GM21723 (cell line): Measurements from ENCODE around the gene SERTAD2.

Experiments used
- ATAC-seq: cut with Tn5 transposase; IDR thresholded peaks from one replicate; pipeline ENCODE4 v1.9.1; 2021; ENCODE audit warnings: mild to moderate bottlenecking, moderate library complexity; ENCODE audit not compliant: unreplicated experiment

Gene SERTAD2

DNA sequence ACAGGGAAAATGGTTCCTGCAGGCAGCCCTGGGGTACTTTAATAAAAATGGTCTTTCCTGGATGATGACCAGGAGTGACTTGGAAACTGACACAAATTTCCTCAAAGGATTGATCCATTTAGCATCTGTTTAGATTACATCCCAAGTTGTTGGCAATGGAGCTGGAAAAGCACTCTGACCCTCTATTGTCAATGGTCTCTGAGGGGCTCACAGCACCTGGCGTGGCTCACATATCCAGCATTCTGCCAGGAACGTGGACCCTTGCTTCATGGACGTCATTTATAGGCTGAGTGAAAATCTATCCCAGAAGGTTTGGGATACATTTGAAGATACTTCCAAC lies 43.8 kb downstream of the SERTAD2 start:
- no peak for ATAC-seq

DNA sequence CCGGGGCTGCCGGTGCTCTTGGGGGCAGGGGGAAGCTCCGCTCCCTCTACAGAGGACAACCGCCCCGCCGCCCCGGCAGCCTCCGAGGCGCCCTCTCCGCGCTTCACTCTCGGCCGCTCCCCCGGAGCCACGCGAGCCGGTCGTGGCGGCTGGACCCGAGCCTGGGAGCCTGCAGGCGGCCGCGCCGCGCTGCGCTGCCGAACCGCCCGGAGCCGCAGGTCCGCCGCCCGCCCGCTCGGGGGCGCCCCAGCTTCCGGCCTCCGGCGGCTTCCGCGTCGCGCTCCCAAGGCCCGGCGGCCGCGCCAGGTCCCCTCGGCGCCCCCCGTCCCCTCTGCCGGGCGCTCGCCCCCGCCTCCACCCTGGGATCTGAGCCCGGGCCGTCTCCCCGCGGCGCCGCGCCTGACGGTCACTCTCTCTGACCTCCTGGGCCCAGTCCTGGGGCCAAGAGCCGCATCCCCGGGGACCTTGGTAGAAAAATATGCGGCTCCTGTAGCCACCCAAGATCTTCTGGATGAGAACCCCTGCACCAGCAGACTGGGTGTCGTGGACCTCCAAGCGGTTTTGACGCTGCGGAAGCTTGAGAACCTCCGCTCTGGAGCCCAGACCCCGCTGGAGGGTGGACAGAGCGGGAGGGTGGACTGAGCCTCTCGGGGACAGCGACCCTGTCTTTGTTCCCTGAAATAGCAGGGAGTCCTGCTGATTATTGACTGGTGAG lies 44.3 kb downstream of the SERTAD2 start:
- peak; percentile 43 for ATAC-seq

DNA sequence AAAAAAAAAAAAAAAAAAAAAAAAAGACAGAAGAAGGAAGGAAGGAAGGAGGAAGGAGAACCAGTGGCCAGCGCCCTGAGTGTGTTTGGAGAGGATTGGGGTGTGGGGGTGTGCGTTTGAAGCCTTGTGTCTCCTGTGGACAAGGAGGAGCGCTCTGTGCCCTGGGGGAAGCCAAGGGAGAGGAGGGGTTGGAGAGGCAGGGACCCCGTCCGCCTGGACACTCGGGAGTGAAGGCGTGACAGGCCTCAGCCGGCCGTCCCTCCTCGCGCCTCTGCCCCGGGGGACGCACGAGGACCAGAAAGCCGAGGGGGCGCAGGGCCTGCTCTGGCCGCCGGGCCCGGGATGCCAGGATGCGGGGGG lies 44.9 kb downstream of the SERTAD2 start:
- ATAC-seq = peak; percentile 9

DNA sequence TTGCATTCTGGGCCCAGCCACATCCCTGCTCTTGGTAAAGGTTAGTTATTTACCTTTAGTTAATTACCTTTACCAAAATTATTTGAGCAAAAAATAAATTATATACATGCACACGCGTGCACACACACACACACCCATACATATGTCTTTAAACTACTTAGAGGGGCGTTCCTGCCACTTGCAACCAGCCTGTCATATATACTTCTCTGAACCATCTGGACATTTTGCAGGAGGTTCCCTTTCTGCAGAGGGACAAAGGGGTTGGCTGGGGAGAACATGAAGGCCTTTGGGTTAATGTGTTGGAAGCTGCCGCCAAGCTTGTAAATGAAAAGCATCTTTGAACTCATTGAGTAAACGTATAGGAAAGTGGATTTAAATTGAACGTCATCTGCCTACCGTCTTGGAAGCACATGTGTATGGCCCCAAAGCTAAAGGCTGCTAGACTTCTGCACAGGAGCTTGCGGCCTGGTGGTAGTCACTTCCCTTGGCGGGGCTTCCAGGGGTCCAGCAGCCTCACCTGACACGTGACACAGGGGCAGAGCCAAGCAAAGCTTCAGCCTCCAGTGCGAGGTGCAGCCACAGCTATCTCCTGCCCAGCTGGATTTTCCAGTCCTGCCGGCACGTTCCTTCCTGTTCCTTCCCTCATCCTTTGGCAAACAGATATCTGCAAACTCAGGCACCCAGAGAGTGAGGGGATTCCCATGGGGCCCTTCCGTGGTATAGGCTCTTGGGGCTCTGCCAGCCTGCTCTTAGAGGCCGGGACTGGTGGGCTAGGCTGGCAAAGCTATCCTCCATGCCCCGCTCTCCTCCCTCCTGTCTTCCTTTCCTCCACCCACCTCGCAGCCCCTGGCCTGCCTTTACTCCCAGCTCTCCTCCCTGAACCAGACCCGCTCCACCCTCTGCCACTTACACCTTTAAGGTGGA lies 46.1 kb downstream of the SERTAD2 start:
- ATAC-seq = no peak

DNA sequence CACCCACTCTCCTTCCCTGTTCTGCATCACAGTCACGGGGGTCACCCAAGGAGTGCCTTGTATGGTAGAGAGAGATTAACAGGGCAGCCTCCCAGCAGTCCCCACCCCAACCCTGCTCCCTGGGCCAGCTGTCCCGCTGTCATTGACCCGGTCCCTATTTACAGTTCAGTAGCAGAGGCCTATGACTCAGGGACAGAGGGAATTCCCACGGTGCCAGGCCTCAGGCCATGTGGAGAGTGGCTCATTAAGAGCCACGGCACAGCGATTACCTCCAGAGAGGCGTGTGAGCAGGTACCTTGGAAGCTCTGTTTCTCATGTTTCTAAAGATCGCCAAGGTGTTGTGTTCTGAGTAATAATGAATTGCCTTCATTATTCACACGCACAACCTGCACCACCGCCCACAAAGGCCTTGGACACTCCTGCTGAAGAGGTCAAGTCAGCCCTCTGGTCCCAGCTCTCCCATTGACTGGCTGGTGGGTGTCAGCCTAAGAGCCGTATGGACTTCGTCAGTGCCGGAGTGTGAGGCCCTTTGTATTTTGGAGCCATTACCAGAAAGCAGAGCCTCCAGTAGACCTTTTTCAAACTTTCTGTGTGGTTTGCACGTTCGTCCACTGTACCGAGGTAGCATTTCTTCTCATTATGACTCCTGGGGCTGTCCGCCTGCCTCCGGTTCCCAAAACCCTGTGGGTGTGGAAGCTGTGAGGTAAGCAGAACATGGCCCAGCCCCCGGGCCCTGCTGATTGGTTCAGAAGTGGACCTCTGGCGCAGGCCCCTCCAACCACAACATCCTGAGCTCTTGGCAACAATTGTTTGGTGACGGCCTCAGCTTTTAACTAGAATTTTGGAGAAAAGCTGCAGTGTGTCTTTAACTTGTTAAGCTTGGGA lies 47.0 kb downstream of the SERTAD2 start:
- ATAC-seq = peak; percentile 87

DNA sequence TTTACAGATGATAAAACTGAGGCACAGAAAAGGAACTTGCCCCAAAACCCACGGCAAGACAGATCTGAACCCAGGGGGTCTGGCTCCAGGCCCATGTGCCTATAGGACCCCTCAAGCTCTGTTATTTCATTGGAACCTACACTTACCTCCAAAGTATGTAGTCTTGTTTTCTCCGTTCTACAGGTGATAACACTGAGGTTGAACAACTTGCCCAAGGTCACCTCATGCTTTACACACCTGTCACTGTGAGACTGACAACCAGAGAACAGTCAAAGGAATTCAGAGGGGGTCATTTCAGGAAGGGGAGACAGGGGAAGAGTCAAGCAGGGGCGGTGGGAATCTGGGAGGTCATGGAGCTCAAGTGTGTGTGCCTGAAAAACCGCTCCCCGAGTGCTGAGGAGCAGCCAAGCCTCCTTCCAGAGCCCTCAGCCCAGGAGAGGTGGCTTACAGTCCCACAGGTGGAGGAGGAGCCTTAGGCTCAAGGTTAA lies 47.7 kb downstream of the SERTAD2 start:
- no peak for ATAC-seq

DNA sequence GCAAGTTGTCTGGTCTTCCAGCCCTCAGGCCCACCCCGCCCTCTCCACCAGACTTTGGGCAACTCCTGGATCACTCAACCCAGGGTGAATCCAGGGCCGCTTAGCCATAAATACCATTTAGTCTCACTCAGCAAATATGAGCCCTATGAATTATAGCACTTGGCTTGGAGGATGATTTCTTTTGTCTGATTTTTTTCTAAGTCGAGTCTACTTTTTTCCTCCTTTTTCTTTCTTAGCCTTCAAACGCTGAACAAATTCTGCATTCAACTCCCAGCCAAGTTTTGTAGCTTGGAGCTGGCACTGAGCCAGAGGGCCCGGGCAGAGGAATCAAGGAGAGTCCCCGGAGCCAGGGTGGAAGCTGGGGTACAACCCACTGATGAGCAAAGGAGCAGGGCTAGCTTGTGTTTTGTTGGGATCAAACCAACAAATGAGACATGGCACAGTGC lies 48.7 kb downstream of the SERTAD2 start:
- no peak for ATAC-seq

DNA sequence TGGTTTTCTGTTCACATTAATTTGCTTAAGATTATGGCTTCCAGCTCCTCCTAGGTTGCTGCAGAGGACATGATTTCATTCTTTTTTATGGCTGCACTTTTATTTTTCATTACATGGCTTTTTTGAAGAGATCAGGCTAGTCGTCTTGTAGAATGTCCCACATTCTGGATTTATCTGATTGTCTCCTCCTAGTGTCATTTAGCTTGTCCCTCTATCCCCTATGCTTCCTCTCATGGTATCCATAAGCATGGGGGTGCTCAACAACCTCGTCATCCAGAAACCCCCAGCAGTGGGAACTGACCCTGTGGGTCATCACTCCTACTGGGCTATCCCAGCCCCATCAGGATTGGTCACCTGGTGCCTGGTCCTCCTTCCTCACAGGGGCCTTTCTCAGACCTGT lies 49.6 kb downstream of the SERTAD2 start:
- no peak for ATAC-seq

DNA sequence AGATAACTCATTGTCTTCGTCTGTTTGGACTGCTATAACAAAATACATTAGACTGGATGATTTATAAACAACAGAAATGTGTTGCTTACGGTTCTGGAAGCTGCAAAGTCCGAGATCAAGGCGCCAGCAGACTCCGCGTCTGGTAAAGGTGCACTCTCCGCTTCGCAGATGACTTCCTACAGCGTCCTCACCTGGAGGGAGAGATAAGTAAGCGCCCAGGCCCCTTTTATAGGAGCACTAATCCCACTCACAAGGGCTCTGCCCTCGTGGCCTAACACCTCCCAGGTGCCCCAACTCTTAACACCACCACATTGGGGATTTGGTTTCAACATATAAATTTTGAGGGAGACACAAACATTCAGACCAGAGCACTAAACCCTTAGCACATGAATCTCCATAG lies 51.3 kb downstream of the SERTAD2 start:
- no peak for ATAC-seq

DNA sequence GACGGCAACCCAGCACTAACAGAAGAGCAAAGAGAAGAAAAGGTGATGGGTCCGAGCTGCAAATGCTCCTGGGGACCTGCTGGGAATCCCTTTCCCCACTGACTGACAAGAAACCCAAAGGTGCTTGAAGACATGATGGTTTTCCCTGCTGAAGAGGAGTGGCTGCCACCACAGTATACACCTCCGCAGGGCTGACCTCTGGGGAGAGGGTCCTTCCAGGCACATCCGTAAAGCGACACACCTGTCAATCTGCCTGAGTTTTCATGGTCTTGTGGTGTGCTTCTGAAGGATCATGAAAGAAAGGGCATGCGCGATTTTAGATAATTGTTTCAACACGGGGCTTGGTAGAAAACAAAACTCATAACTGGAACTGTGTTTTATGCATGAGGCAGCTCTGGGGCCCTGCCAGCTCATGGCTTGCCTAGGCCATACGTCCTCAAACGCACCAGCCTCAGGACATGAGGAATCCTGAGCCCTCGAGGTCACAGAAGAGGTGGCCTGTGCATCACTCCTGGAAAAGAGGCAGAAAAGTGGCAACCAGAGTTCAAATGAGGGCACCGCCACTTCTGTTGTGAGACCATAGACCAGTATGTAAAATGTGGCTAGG lies 51.8 kb downstream of the SERTAD2 start:
- no peak for ATAC-seq

DNA sequence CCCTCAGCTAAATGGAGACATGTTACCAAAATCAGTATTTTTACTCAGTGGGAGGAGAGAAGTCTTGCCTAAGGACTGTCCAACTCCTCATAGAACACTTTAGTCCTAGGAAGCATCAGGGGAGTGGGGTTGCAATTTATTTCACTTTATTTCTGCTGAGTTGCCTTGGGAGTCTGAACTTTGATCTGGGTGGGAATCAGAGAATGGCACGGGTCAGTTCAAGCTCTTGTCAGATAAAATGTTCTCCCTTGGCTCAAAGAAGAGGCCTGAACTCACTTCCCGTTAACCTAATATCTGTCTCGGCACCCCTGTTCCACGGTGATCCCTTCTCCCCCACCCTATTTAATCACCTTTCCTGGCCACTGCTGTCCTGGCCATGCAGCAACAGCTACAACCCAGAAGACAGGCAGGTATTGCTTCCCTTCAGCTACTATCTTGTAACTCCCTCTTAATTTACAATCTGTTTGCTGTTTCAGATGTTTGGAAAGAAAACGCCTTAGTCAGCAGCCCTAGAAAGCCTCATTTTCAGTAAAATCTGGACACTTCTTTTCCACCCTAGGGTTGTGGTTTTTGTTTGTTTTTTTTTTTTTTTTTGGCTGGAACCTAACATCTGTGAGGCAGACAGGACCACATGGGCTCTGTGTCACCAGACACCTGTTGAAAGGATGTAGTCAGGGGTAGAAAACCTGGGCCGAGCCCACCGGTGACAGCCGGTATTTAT lies 52.5 kb downstream of the SERTAD2 start:
- no peak for ATAC-seq

DNA sequence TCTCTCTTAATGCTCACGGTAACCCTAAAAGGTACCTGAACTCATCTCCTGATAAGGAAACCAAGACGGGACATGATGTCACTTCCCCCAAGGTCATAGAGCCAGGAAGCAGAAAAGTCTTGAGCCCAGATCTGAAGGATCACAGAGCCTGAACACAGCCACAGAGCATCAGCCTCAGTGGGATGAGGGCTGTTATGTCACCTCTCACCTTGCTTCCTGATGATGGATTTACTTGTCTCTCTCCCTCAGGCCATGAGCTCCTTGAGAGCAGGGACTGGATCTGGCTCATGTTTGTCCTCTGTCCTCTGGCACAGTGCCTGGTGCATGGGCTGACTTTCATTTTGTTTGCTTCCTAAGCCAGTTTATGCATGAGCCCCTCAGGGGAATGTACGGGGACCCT lies 54.2 kb downstream of the SERTAD2 start:
- no peak for ATAC-seq

DNA sequence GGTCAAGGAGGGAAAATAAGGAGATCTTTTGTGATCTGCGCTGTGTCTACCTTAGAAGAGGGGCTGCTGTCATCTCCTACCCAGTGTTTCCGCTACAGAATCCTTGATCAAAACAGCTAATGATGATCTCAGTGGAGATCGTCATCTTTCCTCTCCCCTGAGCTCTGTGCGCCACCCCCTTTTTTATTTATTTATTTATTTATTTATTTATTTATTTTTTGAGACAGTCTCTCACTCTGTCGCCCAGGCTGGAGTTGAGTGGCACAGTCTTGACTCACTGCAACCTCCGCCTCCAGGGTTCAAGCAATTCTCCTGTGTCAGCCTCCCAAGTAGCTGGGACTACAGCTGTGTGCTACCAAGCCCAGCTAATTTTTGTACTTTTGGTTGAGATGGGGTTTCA lies 55.5 kb downstream of the SERTAD2 start:
- ATAC-seq = no peak

DNA sequence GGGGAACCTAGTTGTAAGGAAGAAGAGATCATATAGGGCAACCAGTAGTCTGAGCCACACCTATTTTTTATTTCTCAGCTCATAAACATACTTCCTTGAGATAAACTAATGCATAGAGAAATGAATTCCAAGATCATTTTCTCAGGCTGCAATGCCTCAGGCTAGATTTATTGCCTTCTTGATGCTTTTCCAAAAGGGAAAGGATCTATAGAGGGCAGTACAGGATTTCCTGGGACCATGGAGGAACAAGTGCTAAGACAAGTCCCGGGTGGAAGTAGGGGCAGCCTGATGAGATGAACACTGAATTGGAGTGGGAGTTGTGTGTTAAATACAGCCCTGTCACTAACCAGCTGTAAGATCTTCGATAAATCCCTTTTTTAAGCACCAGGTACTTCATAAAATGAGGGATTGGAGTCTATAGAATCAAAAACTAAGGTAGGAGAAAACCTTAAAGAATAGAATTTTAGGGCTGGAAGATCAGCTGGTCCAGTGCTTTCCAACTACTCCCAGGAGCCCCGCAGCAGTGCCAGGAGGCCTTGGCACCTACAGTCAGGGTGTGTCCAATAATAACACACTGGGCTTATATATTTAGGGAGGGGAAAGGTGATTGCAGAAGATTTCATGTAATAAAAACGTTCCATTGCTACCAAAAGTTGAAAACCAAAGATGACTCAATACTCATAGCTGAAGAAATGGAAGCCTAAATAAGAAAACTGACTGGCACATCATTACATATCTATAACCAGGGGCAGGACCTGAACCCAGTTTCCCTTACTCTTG lies 58.1 kb downstream of the SERTAD2 start:
- no peak for ATAC-seq

DNA sequence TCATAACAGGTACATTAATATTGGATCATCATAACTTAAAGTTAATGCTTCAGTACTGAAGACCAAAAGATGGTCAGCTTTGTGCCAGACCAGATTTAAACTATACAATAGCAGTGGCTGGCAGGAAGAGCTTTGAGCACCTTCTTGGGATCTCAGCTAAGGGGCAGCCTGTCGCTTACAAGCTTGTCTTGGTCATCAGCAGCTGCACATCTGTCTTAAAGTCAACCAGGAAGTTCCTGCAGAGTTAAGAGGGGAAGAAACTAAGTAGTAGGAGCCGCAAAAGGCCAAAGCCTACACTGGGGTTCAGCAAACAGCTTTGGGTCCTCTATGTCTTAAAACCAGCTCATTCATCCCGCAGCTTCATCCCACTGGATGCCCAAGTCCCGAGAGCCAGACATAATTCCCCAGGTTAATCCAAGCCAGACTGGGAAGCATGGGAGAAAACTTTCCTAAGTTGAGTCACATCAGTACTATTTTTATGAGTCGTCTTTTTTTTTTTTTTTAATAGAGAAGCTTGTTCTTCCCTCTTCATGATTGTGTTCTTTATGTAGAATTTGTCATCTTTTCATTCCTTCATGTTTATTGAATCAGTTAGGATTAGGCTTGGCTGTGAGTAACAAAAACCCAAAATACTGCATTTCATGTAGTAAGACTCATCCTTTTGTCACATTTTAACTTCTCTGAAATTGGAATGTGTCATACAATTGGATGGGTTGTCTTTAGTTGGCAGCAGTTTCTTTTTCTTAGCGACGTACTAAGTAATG lies 59.3 kb downstream of the SERTAD2 start:
- ATAC-seq = no peak

DNA sequence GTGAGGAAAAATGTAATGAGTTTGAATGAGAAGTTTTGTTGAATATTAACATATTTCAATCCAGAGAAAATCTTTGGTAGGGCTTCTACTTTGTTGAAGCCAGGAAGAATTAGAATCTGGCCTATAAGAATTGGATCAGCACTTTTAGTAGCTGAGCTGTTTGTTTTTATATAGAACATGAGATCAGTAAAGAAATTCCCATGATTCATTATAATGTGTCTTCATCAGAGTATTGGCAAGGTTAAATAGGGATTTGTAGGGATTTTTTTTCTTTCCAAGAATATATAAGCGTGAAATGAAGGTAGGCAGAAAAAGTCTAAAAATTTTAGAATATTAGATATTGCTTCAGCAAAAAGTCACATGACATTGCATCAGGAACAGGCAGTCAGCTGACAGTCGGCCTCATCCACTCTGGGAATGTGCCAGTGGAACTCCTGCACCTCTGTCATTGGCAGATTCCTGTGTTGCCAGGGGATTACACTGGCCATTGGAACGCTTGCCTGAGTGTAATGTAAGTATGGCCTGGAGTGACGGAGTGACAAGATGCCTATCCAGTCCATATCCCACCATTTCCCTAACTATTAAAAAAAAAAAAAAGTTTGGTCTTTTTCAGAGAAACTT lies 60.6 kb downstream of the SERTAD2 start:
- no peak for ATAC-seq

DNA sequence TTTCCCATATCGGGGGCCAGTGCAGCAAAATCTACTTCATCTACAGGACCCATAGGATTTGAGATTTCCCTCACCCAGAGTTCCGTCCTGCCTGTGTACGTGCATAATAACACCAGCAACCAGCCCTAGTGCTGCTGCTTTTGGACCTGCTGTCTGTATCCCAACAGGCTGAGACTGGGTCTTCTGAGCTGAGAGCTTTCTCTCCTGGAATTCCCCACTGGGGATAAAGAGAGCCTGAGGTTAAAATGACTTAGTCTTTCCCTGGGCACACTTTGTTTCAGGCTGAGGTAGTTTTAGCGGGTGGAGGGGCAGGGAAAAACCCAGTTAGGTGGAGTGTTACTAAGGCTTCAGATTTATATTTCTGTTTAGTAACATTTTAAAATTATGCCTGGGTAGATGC lies 62.5 kb downstream of the SERTAD2 start:
- ATAC-seq = no peak

DNA sequence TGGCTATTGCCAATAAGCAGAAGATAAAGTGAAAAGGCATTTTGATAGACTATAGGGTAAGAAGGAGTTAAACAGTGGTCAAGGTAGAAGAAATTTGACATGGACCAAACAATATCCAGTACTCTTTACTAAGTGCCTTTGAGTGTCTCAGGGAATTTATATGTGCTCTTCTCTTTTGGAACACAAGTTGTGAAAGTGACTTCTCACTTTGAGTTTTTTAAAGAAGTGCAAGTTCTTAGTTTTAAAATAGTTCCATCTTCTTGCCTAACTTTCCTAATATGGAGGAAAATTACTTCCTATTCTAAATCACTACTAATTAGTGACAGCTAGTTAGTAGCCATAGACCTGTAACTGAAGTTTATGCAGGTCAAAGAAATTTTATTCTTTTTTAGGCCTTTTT lies 66.2 kb downstream of the SERTAD2 start:
- no peak for ATAC-seq
